Esophagus (tissue), 2 donors: ENCODE results near the gene SPOCD1. TPM values are rescaled to one million over a fixed set of nuclear protein-coding genes. Genes with fewer than 3 reads are reported as not detected.

ENCODE experiments used
- H3K27ac ChIP-seq, 2 donors: one replicate each; pipeline ENCODE4 v1.5.1; 2013; ENCODE audit warnings: low read depth in 2 of 2, mild to moderate bottlenecking in 2 of 2, inconsistent platforms in 1 of 2, low read length in 1 of 2, moderate library complexity in 1 of 2
- H3K27me3 ChIP-seq, 2 donors: one replicate each; pipeline ENCODE4 v1.6.1; 2013; ENCODE audit warnings: low read length in 2 of 2, control low read depth in 1 of 2, mild to moderate bottlenecking in 1 of 2; ENCODE audit not compliant: insufficient read depth in 2 of 2, control insufficient read depth in 1 of 2
- H3K36me3 ChIP-seq, 2 donors: one replicate each; pipeline ENCODE4 v1.6.1; 2013; ENCODE audit warnings: low read length in 1 of 2; ENCODE audit not compliant: control insufficient read depth in 2 of 2, insufficient read depth in 2 of 2
- H3K4me1 ChIP-seq, 2 donors: one replicate each; pipeline ENCODE4 v1.6.1; 2013; ENCODE audit warnings: low read length in 1 of 2; ENCODE audit not compliant: control insufficient read depth in 2 of 2, insufficient read depth in 2 of 2
- H3K4me3 ChIP-seq, 2 donors: one replicate each; pipeline ENCODE4 v1.5.1; 2013; ENCODE audit warnings: low read length in 2 of 2, mild to moderate bottlenecking in 2 of 2, low read depth in 1 of 2, moderate library complexity in 1 of 2
- H3K9me3 ChIP-seq, 2 donors: one replicate each; pipeline ENCODE4 v1.6.1; 2013; ENCODE audit warnings: mild to moderate bottlenecking in 2 of 2, low read depth in 1 of 2, low read length in 1 of 2, moderate library complexity in 1 of 2; ENCODE audit not compliant: control insufficient read depth in 2 of 2, insufficient read depth in 1 of 2
- WGBS, 2 donors: extraction: QIAGEN DNeasy Blood & Tissue Kit; methylation state at CpG; one replicate each; pipeline ENCODE4 v1.1.7; 2013; 5-methylcytosine and 5-hydroxymethylcytosine counted together
- polyA plus RNA-seq, 2 donors: library from polyadenylated mRNA; stranded (reverse); fragments of 200-250 nt; gene quantifications; one replicate each; pipeline ENCODE4 v1.2.3, GENCODE V29; 2013
- donor health status: healthy with polysubstance abuse.
- donor health status: Bipolar disorder and iron deficiency.

Gene SPOCD1
- polyA plus RNA-seq, 2 donors = 0.08 to 0.13 TPM

GRCh38 chr1:31798086-31798432 lies 17.8 kb downstream of the SPOCD1 start:
- no peak overlapping the region for H3K27ac ChIP-seq
- no peaks in the 10 kb centered on the region for H3K36me3 ChIP-seq
- H3K9me3 ChIP-seq = no peaks in the 10 kb centered on the region
- H3K4me3 ChIP-seq = no peak overlapping the region
- H3K4me1 ChIP-seq = peaks cover 0 to 3% of the 10 kb centered on the region in 2 donors
- WGBS, 2 donors = 75 to 78% methylated on average over 8 of the region's 8 CpGs
- no peaks in the 10 kb centered on the region for H3K27me3 ChIP-seq

DNA sequence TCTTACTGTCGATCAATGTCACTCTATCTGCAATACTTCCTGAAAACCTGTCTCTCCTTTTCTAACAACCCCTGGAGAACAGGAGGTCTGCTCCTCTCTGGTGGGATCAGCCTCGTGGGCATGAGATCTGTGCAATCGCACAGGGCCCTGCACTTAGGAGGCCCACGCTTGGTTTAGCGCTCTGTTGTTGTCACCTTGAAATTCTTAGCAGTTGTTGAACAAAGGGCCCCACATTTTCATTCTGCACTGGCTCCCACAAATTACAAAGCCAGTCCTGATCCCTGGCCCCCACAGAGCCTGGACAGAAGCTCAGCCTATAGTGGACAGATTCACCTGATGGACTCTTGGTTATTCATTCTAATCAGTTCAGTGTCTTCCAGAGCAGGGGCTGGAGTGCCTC lies 18.6 kb downstream of the SPOCD1 start:
- peaks cover 0 to 3% of the 10 kb centered on the region in 2 donors for H3K4me1 ChIP-seq
- H3K27me3 ChIP-seq = no peaks in the 10 kb centered on the region
- H3K4me3 ChIP-seq = no peak overlapping the region
- no peak overlapping the region for H3K27ac ChIP-seq
- H3K9me3 ChIP-seq = no peaks in the 10 kb centered on the region
- H3K36me3 ChIP-seq = no peaks in the 10 kb centered on the region
- WGBS, 2 donors = 92% methylated on average over 5 of the region's 5 CpGs

DNA sequence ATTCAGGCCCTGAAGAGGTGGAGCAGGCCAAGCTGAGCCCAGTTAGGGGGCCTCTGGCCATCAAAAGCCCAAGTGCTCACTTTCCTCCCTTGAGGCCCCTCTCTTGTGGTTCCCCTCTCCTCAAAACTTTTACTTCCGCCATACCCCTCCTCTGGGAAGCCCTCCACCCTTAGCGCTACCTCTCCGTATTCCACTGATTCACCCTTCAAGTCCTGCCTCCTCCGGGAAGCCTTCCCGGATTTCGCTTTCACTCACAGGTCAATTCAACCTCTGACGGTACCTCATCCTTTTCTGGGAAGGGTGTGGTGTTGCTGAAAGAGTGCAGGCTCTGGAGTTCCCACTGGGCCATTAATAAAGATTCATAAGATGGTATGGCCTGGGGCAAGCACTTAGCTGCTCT lies 19.1 kb downstream of the SPOCD1 start:
- no peak overlapping the region for H3K4me3 ChIP-seq
- 89 to 92% methylated on average over 7 of the region's 7 CpGs for WGBS, 2 donors
- H3K36me3 ChIP-seq = no peaks in the 10 kb centered on the region
- no peaks in the 10 kb centered on the region for H3K27me3 ChIP-seq
- no peak overlapping the region for H3K27ac ChIP-seq
- no peaks in the 10 kb centered on the region for H3K9me3 ChIP-seq
- peaks cover 0 to 3% of the 10 kb centered on the region in 2 donors for H3K4me1 ChIP-seq

DNA sequence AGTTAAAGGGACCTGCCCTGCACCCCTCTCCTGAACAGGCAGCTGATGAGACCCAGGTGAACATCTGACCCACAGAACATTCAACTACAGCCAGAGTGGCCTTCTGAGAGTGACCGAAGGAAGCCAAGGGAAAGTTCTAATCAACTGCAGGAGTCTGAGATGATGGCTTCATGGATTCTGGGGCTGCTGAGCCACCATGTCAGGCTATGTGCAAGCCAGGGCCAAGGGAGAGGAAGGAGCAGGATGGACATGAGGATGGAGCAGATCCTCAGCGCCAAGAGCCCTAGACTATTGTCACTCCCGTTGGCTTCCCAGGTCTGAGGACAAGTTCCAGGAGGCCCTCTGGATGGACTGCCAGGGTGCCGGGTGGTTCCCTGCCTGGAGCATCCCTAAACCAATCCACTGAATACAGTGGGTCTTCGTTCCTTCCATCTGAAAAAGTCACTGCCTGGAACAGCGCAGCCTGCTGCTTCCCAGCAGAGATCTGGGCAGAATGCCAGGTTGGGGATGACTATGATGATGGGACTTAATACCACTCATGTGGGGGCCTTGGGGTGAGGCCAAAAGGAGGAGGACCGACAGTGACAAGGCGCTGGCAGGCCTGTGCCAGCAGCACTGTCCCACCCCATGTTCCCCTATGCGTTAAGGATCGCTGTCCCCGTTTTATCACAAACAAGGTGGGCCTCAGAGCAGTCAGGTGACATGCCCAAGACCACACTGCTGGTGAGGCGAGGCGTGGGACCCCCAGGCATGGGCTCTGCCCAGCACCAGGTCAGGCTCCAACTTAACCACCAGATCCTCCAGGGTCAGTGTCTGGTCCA lies 19.8 kb downstream of the SPOCD1 start:
- H3K9me3 ChIP-seq = no peaks in the 10 kb centered on the region
- H3K27me3 ChIP-seq = no peaks in the 10 kb centered on the region
- H3K27ac ChIP-seq = no peak overlapping the region
- 79 to 83% methylated on average over 13 of the region's 13 CpGs for WGBS, 2 donors
- H3K4me1 ChIP-seq = peaks cover 0 to 3% of the 10 kb centered on the region in 2 donors
- H3K4me3 ChIP-seq = no peak overlapping the region
- H3K36me3 ChIP-seq = no peaks in the 10 kb centered on the region

GRCh38 chr1:31795096-31795675 lies 20.6 kb downstream of the SPOCD1 start:
- Histone ChIP-seq H3K36me3 (no peaks in the 10 kb centered on the region), H3K27me3 (no peaks in the 10 kb centered on the region), H3K4me1 (peaks cover 0 to 3% of the 10 kb centered on the region in 2 donors), H3K9me3 (no peaks in the 10 kb centered on the region), H3K27ac (no peak overlapping the region), H3K4me3 (no peak overlapping the region)
- 50 to 56% methylated on average over 2 of the region's 2 CpGs for WGBS, 2 donors

DNA sequence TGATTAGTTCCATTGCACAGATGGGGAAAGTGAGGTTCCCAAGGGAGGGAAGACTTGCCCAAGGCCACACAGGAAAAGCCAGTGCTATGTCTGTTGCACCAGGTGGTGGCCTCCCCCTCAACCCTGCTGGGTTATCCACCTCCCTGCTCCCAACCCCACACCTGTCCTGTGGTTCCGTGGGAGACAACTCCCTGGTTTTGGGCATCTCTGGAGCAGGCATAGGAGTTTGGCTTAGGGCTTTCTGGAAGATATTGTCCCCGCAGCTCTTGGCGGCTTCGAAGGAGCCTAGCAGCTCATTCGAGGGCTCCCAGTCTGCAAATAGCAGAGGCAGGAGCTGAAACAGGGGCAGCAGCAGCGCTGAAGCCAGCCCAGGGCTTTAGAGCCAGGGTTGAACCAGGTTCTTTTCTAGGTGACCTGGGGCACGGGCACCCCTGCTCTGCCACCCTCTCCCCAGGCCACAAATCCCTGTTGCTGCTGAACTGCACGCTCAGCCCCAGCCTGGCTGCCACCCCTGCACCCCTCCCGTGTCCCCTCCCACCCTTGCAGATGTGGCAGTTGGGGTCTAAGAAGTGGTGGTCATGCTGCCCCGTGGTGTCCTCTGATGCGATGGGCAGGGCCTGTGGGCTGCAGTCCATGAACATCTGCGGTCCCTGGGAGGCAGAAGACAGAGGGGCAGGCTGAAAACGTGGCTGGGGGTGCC lies 22.1 kb downstream of the SPOCD1 start:
- H3K4me3 ChIP-seq = no peak overlapping the region
- 82 to 85% methylated on average over 13 of the region's 13 CpGs for WGBS, 2 donors
- peaks cover 0 to 5% of the 10 kb centered on the region in 2 donors for H3K4me1 ChIP-seq

GRCh38 chr1:31793086-31793485 lies 22.7 kb downstream of the SPOCD1 start:
- Histone ChIP-seq H3K4me1 (peaks cover 0 to 2% of the 10 kb centered on the region in 2 donors), H3K27ac (no peak overlapping the region), H3K36me3 (no peaks in the 10 kb centered on the region), H3K9me3 (no peaks in the 10 kb centered on the region), H3K4me3 (no peak overlapping the region), H3K27me3 (no peaks in the 10 kb centered on the region)
- 92 to 95% methylated on average over 6 of the region's 6 CpGs for WGBS, 2 donors

More for the DNA sequence above, 22.1 kb downstream of the SPOCD1 start:
- H3K27me3 ChIP-seq = no peaks in the 10 kb centered on the region
- no peaks in the 10 kb centered on the region for H3K9me3 ChIP-seq
- no peak overlapping the region for H3K27ac ChIP-seq
- H3K36me3 ChIP-seq = no peaks in the 10 kb centered on the region

GRCh38 chr1:31792541-31792940 lies 23.3 kb downstream of the SPOCD1 start:
- Histone ChIP-seq H3K27ac (no peak overlapping the region), H3K36me3 (no peaks in the 10 kb centered on the region), H3K27me3 (no peaks in the 10 kb centered on the region), H3K4me3 (no peak overlapping the region), H3K4me1 (peaks cover 0 to 2% of the 10 kb centered on the region in 2 donors), H3K9me3 (no peaks in the 10 kb centered on the region)
- 69 to 73% methylated on average over 4 of the region's 4 CpGs for WGBS, 2 donors

GRCh38 chr1:31792116-31792515 lies 23.7 kb downstream of the SPOCD1 start:
- peaks cover 0 to 2% of the 10 kb centered on the region in 2 donors for H3K4me1 ChIP-seq
- WGBS, 2 donors = 84 to 88% methylated on average over 11 of the region's 11 CpGs
- no peak overlapping the region for H3K4me3 ChIP-seq
- no peak overlapping the region for H3K27ac ChIP-seq
- no peaks in the 10 kb centered on the region for H3K9me3 ChIP-seq
- H3K27me3 ChIP-seq = no peaks in the 10 kb centered on the region
- H3K36me3 ChIP-seq = no peaks in the 10 kb centered on the region
